ENCODE data around the gene PDE4C. TPM values are rescaled to one million over a fixed set of nuclear protein-coding genes. Genes with fewer than 3 reads are reported as not detected.

Gene PDE4C
- total and polyA plus RNA-seq, 10 of the 15 experiments (the other 5 are each of a cell fraction or from before 2014, with no cell fraction given), result 0.08 to 0.73 (median 0.34) TPM

GRCh38 chr19:18203408-18203862, 22.8 kb downstream of the PDE4C start:
- ATAC-seq, result peak; percentile 23
- intact Hi-C loops (cut with micrococcal nuclease; ENCODE audit: unreplicated experiment) (loop anchor here (10.0 kb wide), 1 partner anchor 211 kb away; the partner anchor contains the start of gene SSBP4), in situ Hi-C loops (cut with MboI) (no loop called here)
- Histone ChIP-seq H3K9ac (ENCODE audit: control insufficient read depth, insufficient read depth, low read length) (peak overlapping the region; percentile 44; the same call in 1 of the 2 replicates), H3K79me2 (ENCODE audit: control insufficient read depth, insufficient read depth, low read length) (peaks cover 9% of the 10 kb centered on the region), H2AFZ (ENCODE audit: control insufficient read depth, low read depth, low read length) (peak overlapping the region; percentile 82), H3K4me1 (ENCODE audit: control insufficient read depth, insufficient read depth, low read length) (peaks cover 6% of the 10 kb centered on the region), H3K27me3 (replicated peaks in 1 of 2; ENCODE audit: control insufficient read depth in 2 of 2, insufficient read depth in 2 of 2, low read length in 1 of 2) (no peaks in the 10 kb centered on the region), H3K9me3 (replicated peaks; ENCODE audit: control insufficient read depth, insufficient read depth, low read length) (no peaks in the 10 kb centered on the region), H3K4me2 (ENCODE audit: control insufficient read depth, insufficient read depth) (peak overlapping the region; percentile 56), H3K36me3 (ENCODE audit: control insufficient read depth in 2 of 2, insufficient read depth in 2 of 2, low read length in 1 of 2) (peaks cover 0 to 6% of the 10 kb centered on the region in 2 experiments; a peak in 2 of 4 replicates), H3K27ac (ENCODE audit: control insufficient read depth, insufficient read depth) (peak overlapping the region; percentile 20; the same call in 1 of the 2 replicates), H4K20me1 (ENCODE audit: control insufficient read depth, insufficient read depth) (no peaks in the 10 kb centered on the region), H3K4me3 (peak overlapping the region; percentile 86)
- no peak for FAIRE-seq
- ChIA-PET CTCF (interaction anchor here (0.8 to 11.7 kb wide), 8 partner anchors 11 to 207 kb away, joined by 3 to 213 read pairs (median 10); partner anchors contain the start of gene MPV17L2), POLR2A (interaction anchor here (0.7 to 3.4 kb wide), 11 partner anchors 9 to 155 kb away, joined by 3 to 29 read pairs (median 7); partner anchors contain the start of genes JUND, LSM4 and MPV17L2), RAD21 (ENCODE audit: unreplicated experiment) (interaction anchor here (0.6 to 8.1 kb wide), 17 partner anchors 11 to 216 kb away, joined by 3 to 175 read pairs (median 5); partner anchors contain the start of genes JUND, MPV17L2, PIK3R2 and SSBP4), SMC1A (ENCODE audit: uncharacterized antibody, unreplicated experiment) (interaction anchor here (1.0 to 9.5 kb wide), 10 partner anchors 9 to 147 kb away, joined by 3 to 121 read pairs (median 4); partner anchors contain the start of gene MPV17L2)
- DNase-seq (ENCODE audit: low read depth, low spot score), result no peak
- 3% methylated on average over 38 of the region's 38 CpGs for WGBS (ENCODE audit: insufficient coverage, insufficient replicate concordance, low lambda C conversion rate, missing lambda C conversion rate)
- no TSS peak for BruUV-seq (replicated peaks)
- TF ChIP-seq RELB (IDR thresholded peaks at IDR 0.05; ENCODE audit: low read depth) (no peak), CEBPZ (IDR thresholded peaks at IDR 0.05; ENCODE audit: low read depth, low read length) (no peak), YBX1 (IDR thresholded peaks at IDR 0.05) (no peak), SP1 (IDR thresholded peaks at IDR 0.05; ENCODE audit: low read depth, low read length) (no peak), ZNF207 (IDR thresholded peaks at IDR 0.05; ENCODE audit: borderline replicate concordance) (peak; percentile 74; the same call in 1 of the 2 replicates), BHLHE40 (IDR thresholded peaks at IDR 0.05; ENCODE audit: borderline replicate concordance in 1 of 2, low read depth in 2 of 2, low read length in 1 of 2) (no peak), NFIC (IDR thresholded peaks at IDR 0.05; ENCODE audit: low read depth, low read length) (no peak), SIX5 (IDR thresholded peaks at IDR 0.05; ENCODE audit: low read depth, low read length, severe bottlenecking) (no peak), MEF2A (IDR thresholded peaks at IDR 0.05; ENCODE audit: insufficient read depth, low read depth, low read length) (no peak), EGR1 (IDR thresholded peaks at IDR 0.05; ENCODE audit: borderline replicate concordance in 1 of 2, low read depth in 2 of 2, low read length in 2 of 2) (no peak), NR2F1 (conservative IDR thresholded peaks at IDR 0.05) (no peak), CHD4 (IDR thresholded peaks at IDR 0.05) (no peak), MEF2B (IDR thresholded peaks at IDR 0.05; ENCODE audit: partially characterized antibody, poor library complexity, severe bottlenecking) (no peak), CBFB (IDR thresholded peaks at IDR 0.05; ENCODE audit: low read depth) (no peak), SMAD5 (IDR thresholded peaks at IDR 0.05; ENCODE audit: low read depth) (no peak), IKZF1 (conservative IDR thresholded peaks at IDR 0.05) (peak; percentile 46; the same call in 1 of the 2 replicates), PAX8 (IDR thresholded peaks at IDR 0.05) (peak; percentile 89; the same call in 1 of the 2 replicates)
